ENCODE results near the gene ARHGAP26.

Gene ARHGAP26

GRCh38 chr5:143153332-143154119 is 383.3 kb downstream of the ARHGAP26 start:
- no peak for DNase-seq

- no peak for DNase-seq
Measured at GRCh38 chr5:143154510-143155370, 384.6 kb downstream of the ARHGAP26 start.

GRCh38 chr5:143155455-143155854 is 385.3 kb downstream of the ARHGAP26 start:
- no peak for DNase-seq

GRCh38 chr5:143156086-143156485 is 385.9 kb downstream of the ARHGAP26 start:
- DNase-seq = no peak

- no peak for DNase-seq
Measured at GRCh38 chr5:143156572-143156971, 386.4 kb downstream of the ARHGAP26 start.

- no peak for DNase-seq
Measured at GRCh38 chr5:143159031-143159430, 388.9 kb downstream of the ARHGAP26 start.

GRCh38 chr5:143161885-143162540 is 391.8 kb downstream of the ARHGAP26 start:
- DNase-seq = no peak

GRCh38 chr5:143162810-143163209 is 392.6 kb downstream of the ARHGAP26 start:
- DNase-seq = no peak

GRCh38 chr5:143164557-143164956 is 394.4 kb downstream of the ARHGAP26 start:
- no peak for DNase-seq

GRCh38 chr5:143165049-143165880 is 395.1 kb downstream of the ARHGAP26 start:
- DNase-seq = no peak

- no peak for DNase-seq
Measured at GRCh38 chr5:143166090-143166489, 395.9 kb downstream of the ARHGAP26 start.

GRCh38 chr5:143166661-143167420 is 396.7 kb downstream of the ARHGAP26 start:
- DNase-seq = no peak

GRCh38 chr5:143168171-143168741 is 398.1 kb downstream of the ARHGAP26 start:
- DNase-seq = no peak

- no peak for DNase-seq
Measured at GRCh38 chr5:143168921-143169810, 399.0 kb downstream of the ARHGAP26 start.

- DNase-seq = no peak
Measured at GRCh38 chr5:143170104-143170503, 399.9 kb downstream of the ARHGAP26 start.

- DNase-seq = no peak
Measured at GRCh38 chr5:143170977-143171376, 400.8 kb downstream of the ARHGAP26 start.

GRCh38 chr5:143172739-143173138 is 402.6 kb downstream of the ARHGAP26 start:
- no peak for DNase-seq

GRCh38 chr5:143173139-143173889 is 403.1 kb downstream of the ARHGAP26 start:
- DNase-seq = no peak

- no peak for DNase-seq
Measured at GRCh38 chr5:143174714-143175398, 404.7 kb downstream of the ARHGAP26 start.
